NB4 (cell line): ENCODE data around the gene PALM3.

Source experiments
- POLR2A ChIP-seq: IDR thresholded peaks from 2 replicates; pipeline ENCODE4 v1.6.1; 2011; ENCODE audit warnings: mild to moderate bottlenecking; ENCODE audit not compliant: insufficient read length; ENCODE audit errors: extremely low read depth
- TF ChIP-seq, protein P1 (sequence below): IDR thresholded peaks from one replicate; pipeline ENCODE4 v1.5.1; 2012; ENCODE audit warnings: low read depth, low read length

DNA sequence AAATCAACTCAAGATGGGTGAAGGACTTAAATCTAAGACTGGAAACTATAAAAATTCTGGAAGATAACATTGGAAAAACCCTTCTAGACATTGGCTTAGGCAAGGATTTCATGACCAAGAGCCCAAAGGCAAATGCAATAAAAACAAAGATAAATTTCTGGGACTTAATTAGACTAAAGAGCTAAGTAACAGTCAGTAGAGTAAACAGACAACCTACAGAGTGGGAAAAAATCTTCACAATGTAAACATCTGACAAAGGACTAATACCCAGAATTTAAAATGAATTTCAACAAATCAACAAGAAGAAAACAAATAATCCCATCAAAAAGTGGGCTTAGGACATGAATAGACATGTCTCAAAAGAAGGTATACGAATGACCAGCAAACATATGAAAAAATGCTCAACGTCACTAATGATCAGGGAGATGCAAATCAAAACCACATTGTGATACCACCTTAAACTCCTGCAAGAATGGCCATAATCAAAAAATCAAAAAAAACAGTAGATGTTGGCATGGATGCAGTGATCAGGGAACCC is 49.4 kb downstream of the PALM3 start:
- TF ChIP-seq, protein P1, sequence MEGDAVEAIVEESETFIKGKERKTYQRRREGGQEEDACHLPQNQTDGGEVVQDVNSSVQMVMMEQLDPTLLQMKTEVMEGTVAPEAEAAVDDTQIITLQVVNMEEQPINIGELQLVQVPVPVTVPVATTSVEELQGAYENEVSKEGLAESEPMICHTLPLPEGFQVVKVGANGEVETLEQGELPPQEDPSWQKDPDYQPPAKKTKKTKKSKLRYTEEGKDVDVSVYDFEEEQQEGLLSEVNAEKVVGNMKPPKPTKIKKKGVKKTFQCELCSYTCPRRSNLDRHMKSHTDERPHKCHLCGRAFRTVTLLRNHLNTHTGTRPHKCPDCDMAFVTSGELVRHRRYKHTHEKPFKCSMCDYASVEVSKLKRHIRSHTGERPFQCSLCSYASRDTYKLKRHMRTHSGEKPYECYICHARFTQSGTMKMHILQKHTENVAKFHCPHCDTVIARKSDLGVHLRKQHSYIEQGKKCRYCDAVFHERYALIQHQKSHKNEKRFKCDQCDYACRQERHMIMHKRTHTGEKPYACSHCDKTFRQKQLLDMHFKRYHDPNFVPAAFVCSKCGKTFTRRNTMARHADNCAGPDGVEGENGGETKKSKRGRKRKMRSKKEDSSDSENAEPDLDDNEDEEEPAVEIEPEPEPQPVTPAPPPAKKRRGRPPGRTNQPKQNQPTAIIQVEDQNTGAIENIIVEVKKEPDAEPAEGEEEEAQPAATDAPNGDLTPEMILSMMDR = no peak
- TF ChIP-seq POLR2A = no peak
